Measurements from ENCODE around the gene DPP10. TPM values are rescaled to one million over a fixed set of nuclear protein-coding genes. Genes with fewer than 3 reads are reported as not detected.

The DPP10 gene
- total and polyA plus RNA-seq, 4 donors = 0.08 to 5.0 (median 0.27) TPM

- H3K9me3 ChIP-seq (ENCODE audit: control insufficient read depth in 4 of 4, insufficient read depth in 3 of 4, low read length in 3 of 4) = peaks cover 0 to 10% (median under 1%) of the 10 kb centered on the region in 4 donors
- H3K9ac ChIP-seq (ENCODE audit: insufficient read depth in 1 of 2, low read length in 2 of 2) = no peak overlapping the region
- H3K27me3 ChIP-seq (ENCODE audit: control insufficient read depth in 3 of 3, insufficient read depth in 3 of 3, low read length in 2 of 3) = no peaks in the 10 kb centered on the region
- H3K27ac ChIP-seq (ENCODE audit: low read depth in 1 of 2, low read length in 1 of 2) = no peak overlapping the region
- H3K4me3 ChIP-seq = no peak overlapping the region
- DNase-seq (no peak), ATAC-seq (ENCODE audit: insufficient read depth, low FRiP score) (no peak)
- H3K36me3 ChIP-seq (ENCODE audit: control insufficient read depth in 4 of 4, insufficient read depth in 4 of 4, low read length in 4 of 4) = no peaks in the 10 kb centered on the region
- H3K4me1 ChIP-seq (ENCODE audit: control insufficient read depth in 5 of 5, insufficient read depth in 5 of 5, low read length in 5 of 5) = peaks cover 0 to 3% (median 0%) of the 10 kb centered on the region in 5 donors
- no peak for TF ChIP-seq CTCF (IDR thresholded peaks at IDR 0.05; ENCODE audit: control extremely low read depth, extremely low read depth)
- 68 to 72% methylated on average over 6 of the region's 6 CpGs for WGBS, 2 donors
Measured at GRCh38 chr2:115364093-115364492, 921.7 kb downstream of the DPP10 start.

- Histone ChIP-seq H3K9ac (ENCODE audit: insufficient read depth in 1 of 2, low read length in 2 of 2) (no peak overlapping the region), H3K27ac (ENCODE audit: low read depth in 1 of 2, low read length in 1 of 2) (no peak overlapping the region), H3K4me3 (no peak overlapping the region), H3K4me1 (ENCODE audit: control insufficient read depth in 5 of 5, insufficient read depth in 5 of 5, low read length in 5 of 5) (peaks cover 0 to 7% (median 0%) of the 10 kb centered on the region in 5 donors), H3K9me3 (ENCODE audit: control insufficient read depth in 4 of 4, insufficient read depth in 3 of 4, low read length in 3 of 4) (peaks cover 0 to 10% (median 4%) of the 10 kb centered on the region in 4 donors), H3K36me3 (ENCODE audit: control insufficient read depth in 4 of 4, insufficient read depth in 4 of 4, low read length in 4 of 4) (no peaks in the 10 kb centered on the region), H3K27me3 (ENCODE audit: control insufficient read depth in 3 of 3, insufficient read depth in 3 of 3, low read length in 2 of 3) (no peaks in the 10 kb centered on the region)
- peak in 2 of 3 donors; percentile 57 to 65 for DNase-seq
- TF ChIP-seq CTCF (IDR thresholded peaks at IDR 0.05; ENCODE audit: control extremely low read depth, extremely low read depth) = no peak
- ATAC-seq (ENCODE audit: insufficient read depth, low FRiP score) = no peak
- WGBS, 2 donors = 63 to 76% methylated on average over 4 of the region's 4 CpGs
Measured at GRCh38 chr2:115369400-115369799, 927.0 kb downstream of the DPP10 start.

GRCh38 chr2:115374981-115375380, 932.5 kb downstream of the DPP10 start:
- H3K4me3 ChIP-seq = no peak overlapping the region
- no peaks in the 10 kb centered on the region for H3K4me1 ChIP-seq (ENCODE audit: control insufficient read depth in 5 of 5, insufficient read depth in 5 of 5, low read length in 5 of 5)
- no peaks in the 10 kb centered on the region for H3K36me3 ChIP-seq (ENCODE audit: control insufficient read depth in 4 of 4, insufficient read depth in 4 of 4, low read length in 4 of 4)
- no peak overlapping the region for H3K9ac ChIP-seq (ENCODE audit: insufficient read depth in 1 of 2, low read length in 2 of 2)
- ATAC-seq (ENCODE audit: insufficient read depth, low FRiP score) (no peak), DNase-seq (no peak)
- 80% methylated on average over 1 of the region's 1 CpG for WGBS, 2 donors
- no peaks in the 10 kb centered on the region for H3K27me3 ChIP-seq (ENCODE audit: control insufficient read depth in 3 of 3, insufficient read depth in 3 of 3, low read length in 2 of 3)
- no peak overlapping the region for H3K27ac ChIP-seq (ENCODE audit: low read depth in 1 of 2, low read length in 1 of 2)
- peaks cover 2 to 19% (median 11%) of the 10 kb centered on the region in 4 donors for H3K9me3 ChIP-seq (ENCODE audit: control insufficient read depth in 4 of 4, insufficient read depth in 3 of 4, low read length in 3 of 4)
- no peak for TF ChIP-seq CTCF (IDR thresholded peaks at IDR 0.05; ENCODE audit: control extremely low read depth, extremely low read depth)

GRCh38 chr2:115384399-115384798, 942.0 kb downstream of the DPP10 start:
- Histone ChIP-seq H3K4me1 (ENCODE audit: control insufficient read depth in 5 of 5, insufficient read depth in 5 of 5, low read length in 5 of 5) (no peaks in the 10 kb centered on the region), H3K9ac (ENCODE audit: insufficient read depth in 1 of 2, low read length in 2 of 2) (no peak overlapping the region), H3K4me3 (no peak overlapping the region), H3K36me3 (ENCODE audit: control insufficient read depth in 4 of 4, insufficient read depth in 4 of 4, low read length in 4 of 4) (no peaks in the 10 kb centered on the region), H3K27ac (ENCODE audit: low read depth in 1 of 2, low read length in 1 of 2) (no peak overlapping the region), H3K27me3 (ENCODE audit: control insufficient read depth in 3 of 3, insufficient read depth in 3 of 3, low read length in 2 of 3) (no peaks in the 10 kb centered on the region), H3K9me3 (ENCODE audit: control insufficient read depth in 4 of 4, insufficient read depth in 3 of 4, low read length in 3 of 4) (peaks cover 0 to 8% (median 2%) of the 10 kb centered on the region in 4 donors)
- DNase-seq = no peak
- no peak for ATAC-seq (ENCODE audit: insufficient read depth, low FRiP score)
- TF ChIP-seq CTCF (IDR thresholded peaks at IDR 0.05; ENCODE audit: control extremely low read depth, extremely low read depth) = no peak

Measured in lung (tissue), 12 donors.